Esophagus muscularis mucosa (tissue), 4 donors: ENCODE results near the gene PTGES3. TPM values are rescaled to one million over a fixed set of nuclear protein-coding genes. Genes with fewer than 3 reads are reported as not detected.
A peak's percentile ranks its signal among the peaks of the same experiment; 100 is the strongest.

Experiments
- DNase-seq: peaks from one replicate; pipeline ENCODE4 v3.0.0-alpha.2; 2017; ENCODE audit errors: extremely low spot score
- H3K27ac ChIP-seq, 4 donors: fragments of 200-600 bp; sonication (generic); replicated peaks in 1 of 4; 1 replicate in 3 of 4; 2 replicates in 1 of 4; pipeline ENCODE4 v1.5.1; 2016 to 2019; ENCODE audit warnings: mild to moderate bottlenecking in 1 of 4
- H3K27me3 ChIP-seq, 4 donors: fragments of 200-600 bp; sonication (generic); one replicate each; pipeline versions ENCODE4 v1.5.1 to v1.6.0; 2016 to 2019
- H3K36me3 ChIP-seq, 4 donors: fragments of 200-600 bp; sonication (generic); one replicate each; pipeline ENCODE4 v1.5.1; 2016 to 2019
- H3K4me1 ChIP-seq, 4 donors: fragments of 200-600 bp; sonication (generic); one replicate each; pipeline ENCODE4 v1.5.1; 2016 to 2019
- H3K4me3 ChIP-seq, 4 donors: fragments of 200-600 bp; sonication (generic); 1 replicate in 2 of 4; 2 replicates in 2 of 4; pipeline ENCODE4 v1.5.1; 2016 to 2019; ENCODE audit warnings: mild to moderate bottlenecking in 4 of 4, moderate library complexity in 1 of 4
- H3K9me3 ChIP-seq, 4 donors: fragments of 200-600 bp; sonication (generic); 1 replicate in 3 of 4; 2 replicates in 1 of 4; pipeline ENCODE4 v1.5.1; 2016 to 2019
- EP300 ChIP-seq: sonication (generic); formaldehyde crosslinking; IDR thresholded peaks from one replicate; pipeline ENCODE4 v1.6.1; 2017; ENCODE audit warnings: antibody characterized with exemption
- POLR2A ChIP-seq: fragments of 450-650 bp; IDR thresholded peaks from one replicate; pipeline ENCODE4 v1.6.1; 2017; ENCODE audit warnings: antibody characterized with exemption, moderate library complexity, mild to moderate bottlenecking, low read depth
- POLR2AphosphoS5 ChIP-seq, 2 donors: sonication (generic); formaldehyde crosslinking; IDR thresholded peaks; one replicate each; pipeline ENCODE4 v1.6.1; 2017; ENCODE audit warnings: antibody characterized with exemption in 2 of 2
- WGBS: methylation state at CpG from one replicate; pipeline ENCODE4 v1.1.5; 2018; 5-methylcytosine and 5-hydroxymethylcytosine counted together
- intact Hi-C: fragments of 100-400 bp; cut with DNase I; formaldehyde crosslinking; loops from one replicate; pipeline ENCODE4 v1.15.1; 2023
- total RNA-seq, 4 donors: library from RNA; depleted of rRNA; stranded (reverse); fragments of >200 nt; gene quantifications; one replicate each; pipeline versions ENCODE4 v1.1.0 to v1.2.1, GENCODE V29; 2016
- TF ChIP-seq, protein P1 (sequence below), 3 experiments: fragments of 200-600 bp in 2 of 3; fragments of 450-650 bp in 1 of 3; sonication (generic) in 2 of 3; IDR thresholded peaks; one replicate each; pipeline ENCODE4 v1.5.1; 2017 to 2019; ENCODE audit warnings: antibody characterized with exemption in 3 of 3, mild to moderate bottlenecking in 2 of 3, moderate library complexity in 1 of 3

Gene PTGES3
- total RNA-seq, 4 donors from 2014 or later: 86.8 to 118 (median 92.0) TPM

GRCh38 chr12:56676851-56677580, 11.1 kb downstream of the PTGES3 start:
- peaks cover 43 to 87% (median 81%) of the 10 kb centered on the region in 4 donors for H3K4me1 ChIP-seq

DNA sequence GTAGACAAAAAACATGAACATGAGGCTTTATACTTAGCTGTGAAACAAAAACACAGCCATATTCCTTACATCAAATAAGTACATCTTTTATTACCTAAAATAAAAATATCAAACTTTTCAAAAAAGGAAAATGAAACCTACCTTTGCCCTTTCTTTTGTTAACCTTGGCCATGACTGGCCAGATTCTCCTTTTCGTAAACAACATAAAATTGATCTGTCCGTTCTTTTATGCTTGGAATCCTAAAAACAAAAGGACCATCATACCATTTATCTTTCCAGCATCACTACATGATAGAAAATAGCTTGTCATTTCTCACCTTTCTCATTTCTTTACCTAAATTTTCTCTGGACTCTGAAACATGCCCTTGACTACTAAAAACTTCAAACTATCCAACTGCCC, 16.5 kb downstream of the PTGES3 start:
- Histone ChIP-seq H3K4me3 (no peak overlapping the region), H3K9me3 (no peaks in the 10 kb centered on the region), H3K27me3 (no peaks in the 10 kb centered on the region), H3K4me1 (peaks cover 11 to 65% (median 47%) of the 10 kb centered on the region in 4 donors), H3K36me3 (peaks cover 29 to 60% (median 49%) of the 10 kb centered on the region in 4 donors), H3K27ac (no peak overlapping the region)
- TF ChIP-seq POLR2A: no peak
- TF ChIP-seq POLR2AphosphoS5 (IDR thresholded peaks at IDR 0.05): no peak
- TF ChIP-seq, protein P1, sequence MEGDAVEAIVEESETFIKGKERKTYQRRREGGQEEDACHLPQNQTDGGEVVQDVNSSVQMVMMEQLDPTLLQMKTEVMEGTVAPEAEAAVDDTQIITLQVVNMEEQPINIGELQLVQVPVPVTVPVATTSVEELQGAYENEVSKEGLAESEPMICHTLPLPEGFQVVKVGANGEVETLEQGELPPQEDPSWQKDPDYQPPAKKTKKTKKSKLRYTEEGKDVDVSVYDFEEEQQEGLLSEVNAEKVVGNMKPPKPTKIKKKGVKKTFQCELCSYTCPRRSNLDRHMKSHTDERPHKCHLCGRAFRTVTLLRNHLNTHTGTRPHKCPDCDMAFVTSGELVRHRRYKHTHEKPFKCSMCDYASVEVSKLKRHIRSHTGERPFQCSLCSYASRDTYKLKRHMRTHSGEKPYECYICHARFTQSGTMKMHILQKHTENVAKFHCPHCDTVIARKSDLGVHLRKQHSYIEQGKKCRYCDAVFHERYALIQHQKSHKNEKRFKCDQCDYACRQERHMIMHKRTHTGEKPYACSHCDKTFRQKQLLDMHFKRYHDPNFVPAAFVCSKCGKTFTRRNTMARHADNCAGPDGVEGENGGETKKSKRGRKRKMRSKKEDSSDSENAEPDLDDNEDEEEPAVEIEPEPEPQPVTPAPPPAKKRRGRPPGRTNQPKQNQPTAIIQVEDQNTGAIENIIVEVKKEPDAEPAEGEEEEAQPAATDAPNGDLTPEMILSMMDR (IDR thresholded peaks at IDR 0.05): no peak
- TF ChIP-seq EP300: no peak
- intact Hi-C loops: no loop called here
- DNase-seq: no peak
- WGBS: 82% methylated on average over 2 of the region's 2 CpGs

More at GRCh38 chr12:56676851-56677580, 11.1 kb downstream of the PTGES3 start:
- no peaks in the 10 kb centered on the region for H3K27me3 ChIP-seq
- TF ChIP-seq EP300 (no peak), POLR2A (no peak), POLR2AphosphoS5 (IDR thresholded peaks at IDR 0.05) (no peak)
- TF ChIP-seq, protein P1 (IDR thresholded peaks at IDR 0.05): no peak
- no peaks in the 10 kb centered on the region for H3K9me3 ChIP-seq
- peaks cover 0 to 30% (median 8%) of the 10 kb centered on the region in 4 donors for H3K36me3 ChIP-seq
- H3K27ac ChIP-seq: no peak overlapping the region
- intact Hi-C loops: no loop called here
- 81% methylated on average over 11 of the region's 11 CpGs for WGBS
- H3K4me3 ChIP-seq: no peak overlapping the region
- no peak for DNase-seq

DNA sequence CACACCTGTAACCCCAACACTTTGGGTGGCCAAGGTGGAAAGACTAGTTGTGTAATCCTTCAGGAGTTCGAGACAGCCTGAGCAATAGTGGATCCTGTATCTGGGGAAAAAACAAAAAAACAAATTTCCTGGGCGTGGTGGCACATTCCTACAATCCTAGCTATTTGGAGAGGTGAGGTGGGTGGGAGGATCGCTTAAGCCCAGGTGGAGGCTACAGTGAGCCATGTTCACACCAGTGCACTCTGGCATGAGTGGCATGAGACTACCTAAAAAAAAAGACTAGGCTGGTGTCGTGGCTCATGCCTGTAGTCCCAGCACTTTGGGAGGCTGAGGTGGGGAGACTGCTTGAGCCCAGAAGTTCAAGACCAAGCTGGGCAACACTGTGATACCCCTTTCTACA, 17.2 kb downstream of the PTGES3 start:
- Histone ChIP-seq H3K4me1 (peaks cover 11 to 58% (median 39%) of the 10 kb centered on the region in 4 donors), H3K4me3 (no peak overlapping the region), H3K9me3 (no peaks in the 10 kb centered on the region), H3K27me3 (no peaks in the 10 kb centered on the region), H3K36me3 (peaks cover 29 to 68% (median 56%) of the 10 kb centered on the region in 4 donors), H3K27ac (no peak overlapping the region)
- intact Hi-C loops: no loop called here
- no peak for TF ChIP-seq POLR2A
- WGBS: 91% methylated on average over 4 of the region's 4 CpGs
- no peak for DNase-seq

DNA sequence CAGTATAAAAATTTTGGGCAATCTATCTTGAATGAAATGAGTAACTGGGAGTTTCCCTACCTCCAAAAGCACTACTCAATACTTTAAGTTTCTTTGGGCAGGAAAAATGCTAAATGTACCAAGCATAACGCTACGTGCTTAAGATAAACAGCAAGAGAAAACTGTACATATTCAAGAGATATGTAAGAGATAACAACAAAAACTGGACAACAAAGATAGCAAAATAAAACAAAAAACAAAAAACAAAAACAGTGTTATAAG, 20.0 kb downstream of the PTGES3 start:
- WGBS: 92% methylated on average over 2 of the region's 2 CpGs
- peaks cover 39 to 95% (median 83%) of the 10 kb centered on the region in 4 donors for H3K36me3 ChIP-seq

DNA sequence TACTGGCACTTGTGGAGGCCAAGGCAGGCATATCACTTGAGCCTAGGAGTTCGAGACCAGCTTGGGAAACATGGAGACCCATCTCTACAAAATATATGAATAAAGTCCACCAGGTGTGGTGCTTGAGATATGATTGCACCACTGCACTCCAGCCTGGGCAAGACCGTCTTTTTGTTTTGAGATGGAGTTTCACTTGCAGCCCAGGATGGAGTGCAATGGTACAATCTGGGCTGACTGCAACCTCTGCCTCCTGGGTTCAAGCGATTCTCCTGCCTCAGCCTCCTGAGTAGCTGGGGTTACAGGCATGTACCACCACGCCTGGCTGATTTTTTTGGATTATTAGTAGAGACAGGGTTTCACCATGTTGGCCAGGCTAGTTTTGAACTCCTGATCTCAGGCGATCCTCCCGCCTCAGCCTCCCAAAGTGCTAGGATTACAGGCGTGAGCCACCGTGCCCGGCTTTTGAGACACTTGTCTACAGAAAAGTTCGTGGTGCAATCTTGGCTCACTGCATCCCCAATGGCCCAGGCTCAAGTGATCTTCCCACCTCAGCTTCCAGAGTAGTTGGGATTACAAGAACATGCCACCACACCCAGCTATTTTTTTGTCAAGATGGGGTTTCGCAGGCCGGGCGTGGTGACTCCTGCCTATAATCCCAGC, 26.0 kb downstream of the PTGES3 start:
- 79% methylated on average over 7 of the region's 13 CpGs for WGBS
- peaks cover 10 to 58% (median 50%) of the 10 kb centered on the region in 4 donors for H3K36me3 ChIP-seq
- H3K9me3 ChIP-seq: no peaks in the 10 kb centered on the region
- H3K27ac ChIP-seq: no peak overlapping the region
- no peaks in the 10 kb centered on the region for H3K4me1 ChIP-seq
- DNase-seq: no peak
- peak in 1 of 2 donors; percentile 2 for TF ChIP-seq POLR2AphosphoS5 (IDR thresholded peaks at IDR 0.05)
- TF ChIP-seq, protein P1 (IDR thresholded peaks at IDR 0.05): no peak
- intact Hi-C loops: no loop called here
- no peaks in the 10 kb centered on the region for H3K27me3 ChIP-seq
- H3K4me3 ChIP-seq: no peak overlapping the region

More for the DNA sequence above, 20.0 kb downstream of the PTGES3 start:
- peaks cover 11 to 39% (median 23%) of the 10 kb centered on the region in 4 donors for H3K4me1 ChIP-seq
- no peak for DNase-seq
- no peak overlapping the region for H3K27ac ChIP-seq
- no peaks in the 10 kb centered on the region for H3K27me3 ChIP-seq
- intact Hi-C loops: no loop called here
- no peak overlapping the region for H3K4me3 ChIP-seq
- TF ChIP-seq POLR2AphosphoS5 (IDR thresholded peaks at IDR 0.05) (no peak), EP300 (no peak)
- TF ChIP-seq, protein P1 (IDR thresholded peaks at IDR 0.05): no peak
- no peaks in the 10 kb centered on the region for H3K9me3 ChIP-seq
